K562 (cell line): ENCODE results near the gene MICAL2. TPM values are rescaled to one million over a fixed set of nuclear protein-coding genes. Genes with fewer than 3 reads are reported as not detected.

Source experiments
- ARID3A ChIP-seq: IDR thresholded peaks from 2 replicates; pipeline ENCODE4 v1.6.1; 2012; ENCODE audit warnings: low read depth, low read length, improper control_type of control experiment, borderline replicate concordance
- DMBX1 ChIP-seq: fragments of 250-450 bp; sonication (Bioruptor Pico); IDR thresholded peaks from 2 replicates; pipeline ENCODE4 v1.8.0; 2022; ENCODE audit warnings: inconsistent platforms, mild to moderate bottlenecking, moderate library complexity, borderline replicate concordance
- DPF2 ChIP-seq: fragments of 450-650 bp; IDR thresholded peaks from 2 replicates; pipeline ENCODE4 v1.6.1; 2016
- GABPA ChIP-seq: fragments of 200-800 bp; sonication (Bioruptor generic); conservative IDR thresholded peaks from 2 replicates; pipeline ENCODE4 v1.6.1; 2016; ENCODE audit warnings: low read depth, missing genetic modification characterization, missing compliant biosample characterization
- HINFP ChIP-seq: fragments of 450-650 bp; conservative IDR thresholded peaks from 2 replicates; pipeline ENCODE4 v1.6.1; 2016; ENCODE audit warnings: missing genetic modification characterization, low read depth, mild to moderate bottlenecking, control low read depth, missing compliant biosample characterization
- KLF16 ChIP-seq: IDR thresholded peaks from 2 replicates; pipeline ENCODE4 v1.6.1; 2016; ENCODE audit warnings: antibody characterized with exemption
- LEF1 ChIP-seq: fragments of 450-650 bp; IDR thresholded peaks from 2 replicates; pipeline ENCODE4 v1.6.1; 2016; ENCODE audit warnings: mild to moderate bottlenecking
- MAFF ChIP-seq: IDR thresholded peaks from 2 replicates; pipeline ENCODE4 v1.6.1; 2012; ENCODE audit warnings: low read length, improper control_type of control experiment
- NR2C1 ChIP-seq, 2 experiments: fragments of 450-650 bp; IDR thresholded peaks; 2 replicates each; pipeline ENCODE4 v1.6.1; 2017; ENCODE audit warnings: mild to moderate bottlenecking in 2 of 2, antibody characterized with exemption in 1 of 2, inconsistent platforms in 1 of 2, missing compliant biosample characterization in 1 of 2, missing genetic modification characterization in 1 of 2
- PBX2 ChIP-seq, 2 experiments: IDR thresholded peaks in 1 of 2; conservative IDR thresholded peaks in 1 of 2; 2 replicates each; pipeline ENCODE4 v1.6.1; 2016; ENCODE audit warnings: low read depth in 2 of 2, mild to moderate bottlenecking in 1 of 2, missing compliant biosample characterization in 1 of 2, missing genetic modification characterization in 1 of 2, moderate library complexity in 1 of 2
- TEAD4 ChIP-seq, 2 experiments: sonication (generic) in 1 of 2; formaldehyde crosslinking in 1 of 2; IDR thresholded peaks; 2 replicates each; pipeline versions ENCODE4 v1.6.1 to v1.8.0; 2012 to 2022; ENCODE audit warnings: borderline replicate concordance in 1 of 2, inconsistent platforms in 1 of 2, low read length in 1 of 2, mild to moderate bottlenecking in 1 of 2, missing genetic modification reagents in 1 of 2
- YY1 ChIP-seq, 3 experiments: IDR thresholded peaks; 2 replicates each; pipeline ENCODE4 v1.6.1; 2011; ENCODE audit warnings: low read length in 2 of 3, mild to moderate bottlenecking in 2 of 3, moderate library complexity in 2 of 3, borderline replicate concordance in 1 of 3, control low read depth in 1 of 3, low read depth in 1 of 3; ENCODE audit not compliant: insufficient read depth in 3 of 3, insufficient replicate concordance in 2 of 3, control insufficient read depth in 1 of 3, insufficient read length in 1 of 3; ENCODE audit errors: extremely low read depth in 1 of 3
- ZBTB2 ChIP-seq: fragments of 450-650 bp; IDR thresholded peaks from 2 replicates; pipeline ENCODE4 v1.6.1; 2016; ENCODE audit warnings: antibody characterized with exemption
- ZNF668 ChIP-seq: fragments of 250-450 bp; sonication (Bioruptor Pico); IDR thresholded peaks from 2 replicates; pipeline ENCODE4 v1.8.0; 2022; ENCODE audit warnings: mild to moderate bottlenecking, inconsistent platforms
- polyA plus RNA-seq, 8 experiments: library from polyadenylated mRNA; depleted of rRNA in 4 of 8; stranded (reverse) in 5 of 8; unstranded in 3 of 8; fragments of >200 nt; fragmentation: Nextera tagmentation in 2 of 8; fragmentation: Illumina TruSeq in 1 of 8; extraction: Ambion mirVana in 2 of 8; extraction: Trizol in 1 of 8; gene quantifications; 2 replicates each; pipeline versions ENCODE4 v1.2.1 to v1.2.3, GENCODE V29; 2011 to 2014; ENCODE audit warnings: inconsistent platforms in 1 of 8, missing spikeins in 1 of 8
- total RNA-seq, 7 experiments: library from RNA; depleted of rRNA in 6 of 7; stranded (reverse); fragments of >200 nt in 6 of 7; fragmentation: Illumina TruSeq in 2 of 7; extraction: Trizol in 2 of 7; gene quantifications; 2 replicates each; pipeline versions ENCODE4 v1.2.1 to v1.2.3, GENCODE V29; 2011 to 2021; ENCODE audit warnings: low replicate concordance in 1 of 7

The MICAL2 gene
- total and polyA plus RNA-seq, 9 of the 15 experiments (the other 6 are each of a cell fraction or from before 2014, with no cell fraction given): 4.7 to 64.2 (median 33.6) TPM

GRCh38 chr11:12167061-12168000 is 56.9 kb downstream of the MICAL2 start (continued):
- TF ChIP-seq PBX2 (CRISPR knock-in tag; IDR thresholded peaks at IDR 0.05; ENCODE audit: low read depth): no peak
- TF ChIP-seq PBX2 (tag; conservative IDR thresholded peaks at IDR 0.05; ENCODE audit: low read depth): peak; percentile 42
- no peak for TF ChIP-seq ZNF668 (CRISPR knock-in tag)
- TF ChIP-seq TEAD4 (IDR thresholded peaks at IDR 0.05; ENCODE audit: low read length): peak; percentile 82
- no peak for TF ChIP-seq TEAD4 (CRISPR knock-in tag; IDR thresholded peaks at IDR 0.05; ENCODE audit: borderline replicate concordance)
- TF ChIP-seq ZBTB2: peak; percentile 64; the same call in 1 of the 2 replicates
- peak; percentile 42; the same call in 1 of the 2 replicates for TF ChIP-seq KLF16
- TF ChIP-seq DMBX1 (CRISPR knock-in tag): peak; percentile 83
- TF ChIP-seq DPF2: peak; percentile 92
- 0 out of 2 replicates have a peak, but pooled peaks have one; percentile 27 for TF ChIP-seq LEF1
- peak; percentile 27 to 87 (median 60) for TF ChIP-seq YY1 (IDR thresholded peaks at IDR 0.05; ENCODE audit: borderline replicate concordance in 1 of 3, control insufficient read depth in 1 of 3, extremely low read depth in 1 of 3, insufficient read depth in 3 of 3, insufficient read length in 1 of 3, insufficient replicate concordance in 2 of 3, low read depth in 1 of 3, low read length in 2 of 3)
- TF ChIP-seq HINFP (tag): 0 out of 2 replicates have a peak, but pooled peaks have one; percentile 27
- TF ChIP-seq NR2C1 (IDR thresholded peaks at IDR 0.05): no peak
- no peak; the same call in 1 of the 2 replicates for TF ChIP-seq NR2C1 (tag; IDR thresholded peaks at IDR 0.05)
- peak; percentile 95 for TF ChIP-seq ARID3A
- TF ChIP-seq MAFF: peak; percentile 8; the same call in 1 of the 2 replicates
- TF ChIP-seq GABPA (tag): peak; percentile 48; the same call in 1 of the 2 replicates
